ENCODE data around the gene NAALADL2.
"Not testable (repeated sequence)": the region's sequence is repeated elsewhere in the genome, so short reads cannot be mapped to it uniquely, and the experiment has no call there.

Gene NAALADL2

GRCh38 chr3:175129126-175129525 is 270.0 kb downstream of the NAALADL2 start:
- FAIRE-seq (no peak), DNase-seq (ENCODE audit: low spot score) (no peak)

- FAIRE-seq (no peak), DNase-seq (ENCODE audit: low spot score) (no peak)
Measured at GRCh38 chr3:175129571-175129970, 270.4 kb downstream of the NAALADL2 start.

- not testable (repeated sequence) for FAIRE-seq; DNase-seq (ENCODE audit: low spot score)
Measured at GRCh38 chr3:175131866-175132265, 272.7 kb downstream of the NAALADL2 start.

GRCh38 chr3:175132706-175133105 is 273.6 kb downstream of the NAALADL2 start:
- not testable (repeated sequence) for FAIRE-seq; DNase-seq (ENCODE audit: low spot score)

GRCh38 chr3:175144368-175144767 is 285.2 kb downstream of the NAALADL2 start:
- FAIRE-seq (no peak), DNase-seq (ENCODE audit: low spot score) (no peak)

GRCh38 chr3:175146258-175146657 is 287.1 kb downstream of the NAALADL2 start:
- no peak for FAIRE-seq
- DNase-seq (ENCODE audit: low spot score): no peak

- DNase-seq (ENCODE audit: low spot score): peak; percentile 2
- FAIRE-seq: no peak
Measured at GRCh38 chr3:175149675-175150074, 290.5 kb downstream of the NAALADL2 start.

GRCh38 chr3:175150812-175151401 is 291.8 kb downstream of the NAALADL2 start:
- DNase-seq (ENCODE audit: low spot score) (peak; percentile 4), FAIRE-seq (no peak)

- FAIRE-seq: no peak
- no peak for DNase-seq (ENCODE audit: low spot score)
Measured at GRCh38 chr3:175153595-175153994, 294.5 kb downstream of the NAALADL2 start.

GRCh38 chr3:175155172-175155571 is 296.0 kb downstream of the NAALADL2 start:
- DNase-seq (ENCODE audit: low spot score) (no peak), FAIRE-seq (no peak)

GRCh38 chr3:175159202-175159601 is 300.1 kb downstream of the NAALADL2 start:
- FAIRE-seq: no peak
- DNase-seq (ENCODE audit: low spot score): no peak

- FAIRE-seq: no peak
Measured at GRCh38 chr3:175161291-175161690, 302.2 kb downstream of the NAALADL2 start.

GRCh38 chr3:175163686-175164085 is 304.6 kb downstream of the NAALADL2 start:
- no peak for FAIRE-seq

More at GRCh38 chr3:175161291-175161690, 302.2 kb downstream of the NAALADL2 start:
- no peak for DNase-seq (ENCODE audit: low spot score)

GRCh38 chr3:175173117-175173516 is 314.0 kb downstream of the NAALADL2 start:
- FAIRE-seq: not testable (repeated sequence)

More at GRCh38 chr3:175163686-175164085, 304.6 kb downstream of the NAALADL2 start:
- no peak for DNase-seq (ENCODE audit: low spot score)

GRCh38 chr3:175176556-175176955 is 317.4 kb downstream of the NAALADL2 start:
- FAIRE-seq (no peak), DNase-seq (ENCODE audit: low spot score) (no peak)

More at GRCh38 chr3:175173117-175173516, 314.0 kb downstream of the NAALADL2 start:
- not testable (repeated sequence) for DNase-seq (ENCODE audit: low spot score)

GRCh38 chr3:175179055-175179454 is 319.9 kb downstream of the NAALADL2 start:
- FAIRE-seq: no peak
- no peak for DNase-seq (ENCODE audit: low spot score)

- FAIRE-seq: no peak
- no peak for DNase-seq (ENCODE audit: low spot score)
Measured at GRCh38 chr3:175184392-175184791, 325.3 kb downstream of the NAALADL2 start.

- FAIRE-seq (no peak), DNase-seq (ENCODE audit: low spot score) (no peak)
Measured at GRCh38 chr3:175185903-175186302, 326.8 kb downstream of the NAALADL2 start.

- no peak for FAIRE-seq
- DNase-seq (ENCODE audit: low spot score): no peak
Measured at GRCh38 chr3:175186511-175186910, 327.4 kb downstream of the NAALADL2 start.

- DNase-seq (ENCODE audit: low spot score) (no peak), FAIRE-seq (no peak)
Measured at GRCh38 chr3:175187586-175187985, 328.5 kb downstream of the NAALADL2 start.

- DNase-seq (ENCODE audit: low spot score) (no peak), FAIRE-seq (no peak)
Measured at GRCh38 chr3:175192536-175192935, 333.4 kb downstream of the NAALADL2 start.

GRCh38 chr3:175193815-175194518 is 334.8 kb downstream of the NAALADL2 start:
- FAIRE-seq (no peak), DNase-seq (ENCODE audit: low spot score) (peak; percentile 8)
